NCI-H128 (cell line): ENCODE measurements around the gene ADAMTS10.
"Not testable (repeated sequence)": the region's sequence is repeated elsewhere in the genome, so short reads cannot be mapped to it uniquely, and the experiment has no call there.

Source experiments
- DNase-seq: peaks from one replicate; lab custom pipeline; 2025; ENCODE audit not compliant: unreplicated experiment; lab: John Stamatoyannopoulos, UW

The ADAMTS10 gene

GRCh38 chr19:8596168-8596567 lies 14.3 kb downstream of the ADAMTS10 start:
- no peak for DNase-seq

GRCh38 chr19:8595651-8596050 lies 14.9 kb downstream of the ADAMTS10 start:
- no peak for DNase-seq

GRCh38 chr19:8593931-8594330 lies 16.6 kb downstream of the ADAMTS10 start:
- DNase-seq = no peak

GRCh38 chr19:8592231-8593009 lies 18.1 kb downstream of the ADAMTS10 start:
- DNase-seq = no peak

GRCh38 chr19:8589177-8589714 lies 21.3 kb downstream of the ADAMTS10 start:
- no peak for DNase-seq

- DNase-seq = no peak
Observed at GRCh38 chr19:8585894-8586750, 24.4 kb downstream of the ADAMTS10 start.

- no peak for DNase-seq
Observed at GRCh38 chr19:8584965-8585893, 25.3 kb downstream of the ADAMTS10 start.

- DNase-seq = peak; percentile 10
Observed at GRCh38 chr19:8580710-8581281, 29.7 kb downstream of the ADAMTS10 start.

- DNase-seq = peak; percentile 10
Observed at GRCh38 chr19:8578642-8579265, 31.8 kb downstream of the ADAMTS10 start.

GRCh38 chr19:8577741-8578140 lies 32.8 kb downstream of the ADAMTS10 start:
- DNase-seq = no peak

GRCh38 chr19:8577247-8577646 lies 33.3 kb downstream of the ADAMTS10 start, which contains the start of gene MYO1F:
MYO1F (minus strand) TSS chr19:8577442; CDS start chr19:8577309, 133 bp downstream.
- no peak for DNase-seq

GRCh38 chr19:8576273-8576993 lies 34.1 kb downstream of the ADAMTS10 start:
- DNase-seq = no peak

- DNase-seq = no peak
Observed at GRCh38 chr19:8575467-8575997, 35.0 kb downstream of the ADAMTS10 start.

- not testable (repeated sequence) for DNase-seq
Observed at GRCh38 chr19:8574619-8574922, 35.9 kb downstream of the ADAMTS10 start.

GRCh38 chr19:8573316-8573715 lies 37.2 kb downstream of the ADAMTS10 start:
- no peak for DNase-seq

GRCh38 chr19:8571006-8571411 lies 39.5 kb downstream of the ADAMTS10 start:
- DNase-seq = no peak

GRCh38 chr19:8569066-8569771 lies 41.3 kb downstream of the ADAMTS10 start:
- no peak for DNase-seq

GRCh38 chr19:8567522-8568172 lies 42.9 kb downstream of the ADAMTS10 start:
- DNase-seq = no peak
